Dermis lymphatic vessel endothelial cell (primary cell): Measurements from ENCODE around the gene OCEL1. TPM values are rescaled to one million over a fixed set of nuclear protein-coding genes. Genes with fewer than 3 reads are reported as not detected.

Source experiments
- total RNA-seq: library from RNA; depleted of rRNA; stranded (reverse); fragments of >200 nt; gene quantifications from 2 replicates; pipeline ENCODE4 v1.2.1, GENCODE V29; 2014

The OCEL1 gene
- 3.5 and 7.2 TPM in 2 replicates for total RNA-seq

GRCh38 chr19:17226002-17226933, at the start of gene OCEL1:
TSS of gene OCEL1 (plus strand) at chr19:17226226. CDS start at chr19:17226248, 22 bp downstream.

GRCh38 chr19:17215127-17215971, 10.7 kb upstream of the OCEL1 start, which contains the start of gene USE1:
TSS of gene USE1 (plus strand) at chr19:17215357. CDS start at chr19:17215406, 49 bp downstream.

GRCh38 chr19:17245535-17245984, 19.5 kb downstream of the OCEL1 start, which contains the start of gene NR2F6:
TSS of gene NR2F6 (minus strand) at chr19:17245919. CDS start at chr19:17245220, 699 bp downstream.

GRCh38 chr19:17264641-17264979, 38.6 kb downstream of the OCEL1 start, which contains the start of gene USHBP1:
TSS of gene USHBP1 (minus strand) at chr19:17264745. CDS start at chr19:17264299, 446 bp downstream.

GRCh38 chr19:17266975-17267788, 41.2 kb downstream of the OCEL1 start, which contains the start of gene BABAM1:
TSS of gene BABAM1 (plus strand) at chr19:17267443. CDS start at chr19:17268807, 1,364 bp downstream.

Other genes starting within 250 kb of the OCEL1 start
- 1.8 and 2.6 TPM in 2 replicates for gene CPAMD8, start 199.4 kb upstream of the OCEL1 start, total RNA-seq
- gene HAUS8, start 150.8 kb upstream of the OCEL1 start, total RNA-seq: 1.6 and 1.9 TPM in 2 replicates
- gene MYO9B, start 150.4 kb upstream of the OCEL1 start, total RNA-seq: 24.0 and 24.8 TPM in 2 replicates
- 14.0 and 15.2 TPM in 2 replicates for gene USE1, start 10.9 kb upstream of the OCEL1 start, total RNA-seq
- 26.0 and 27.7 TPM in 2 replicates for gene NR2F6, start 19.7 kb downstream of the OCEL1 start, total RNA-seq
- gene USHBP1, start 38.5 kb downstream of the OCEL1 start, total RNA-seq: 33.1 and 37.3 TPM in 2 replicates
- gene BABAM1, start 41.2 kb downstream of the OCEL1 start, total RNA-seq: 57.4 and 70.9 TPM in 2 replicates
- gene ANKLE1, start 55.7 kb downstream of the OCEL1 start, total RNA-seq: 0.33 and 0.43 TPM in 2 replicates
- 4.7 and 7.6 TPM in 2 replicates for gene ABHD8, start 77.2 kb downstream of the OCEL1 start, total RNA-seq
- gene MRPL34, start 79.6 kb downstream of the OCEL1 start, total RNA-seq: 34.4 and 37.2 TPM in 2 replicates
- gene DDA1, start 83.3 kb downstream of the OCEL1 start, total RNA-seq: 19.7 and 26.3 TPM in 2 replicates
- 2.2 TPM in 2 replicates for gene ANO8, start 108.6 kb downstream of the OCEL1 start, total RNA-seq
- 6.4 and 8.7 TPM in 2 replicates for gene GTPBP3, start 111.3 kb downstream of the OCEL1 start, total RNA-seq
- 15.4 and 63.3 TPM in 2 replicates for gene PLVAP, start 151.1 kb downstream of the OCEL1 start, total RNA-seq
- gene CCDC194, start 168.0 kb downstream of the OCEL1 start, total RNA-seq: not detected in 2 replicates
- gene BST2, start 179.4 kb downstream of the OCEL1 start, total RNA-seq: 0.34 and 0.43 TPM in 2 replicates
- gene MVB12A, start 193.8 kb downstream of the OCEL1 start, total RNA-seq: 32.3 and 37.5 TPM in 2 replicates
- gene TMEM221, start 222.4 kb downstream of the OCEL1 start, total RNA-seq: 0.09 TPM in 1 of 2 replicates, not detected in the other
- gene NXNL1, start 234.7 kb downstream of the OCEL1 start, total RNA-seq: not detected in 2 replicates
- gene SLC27A1, start 244.3 kb downstream of the OCEL1 start, total RNA-seq: 18.3 and 23.0 TPM in 2 replicates